Stimulated activated CD4-positive, alpha-beta T cell treated with anti-CD3 and anti-CD28 coated beads, Interleukin-4, amount 100 ng/mL, for 48 hours (primary cell): ENCODE measurements around the gene FGFR2.

Experiments used
- DNase-seq, 2 donors: peaks; one replicate each; pipeline ENCODE4 v3.0.0-alpha.2; 2020; ENCODE audit warnings: low read depth in 2 of 2

Gene FGFR2

GRCh38 chr10:121553511-121554264, 44.6 kb downstream of the FGFR2 start:
- DNase-seq, result no peak

- no peak for DNase-seq
Observed at GRCh38 chr10:121552746-121553145, 45.5 kb downstream of the FGFR2 start.

- no peak for DNase-seq
Observed at GRCh38 chr10:121551210-121551885, 46.9 kb downstream of the FGFR2 start.

- DNase-seq, result no peak
Observed at GRCh38 chr10:121544301-121544869, 53.9 kb downstream of the FGFR2 start.

- no peak for DNase-seq
Observed at GRCh38 chr10:121543545-121543944, 54.7 kb downstream of the FGFR2 start.

- DNase-seq, result no peak
Observed at GRCh38 chr10:121541450-121542120, 56.7 kb downstream of the FGFR2 start.

GRCh38 chr10:121540732-121541395, 57.4 kb downstream of the FGFR2 start:
- no peak for DNase-seq

- no peak for DNase-seq
Observed at GRCh38 chr10:121539786-121540185, 58.5 kb downstream of the FGFR2 start.

- DNase-seq, result no peak
Observed at GRCh38 chr10:121536310-121536913, 61.8 kb downstream of the FGFR2 start.

- DNase-seq, result no peak
Observed at GRCh38 chr10:121535381-121535780, 62.9 kb downstream of the FGFR2 start.

- DNase-seq, result no peak
Observed at GRCh38 chr10:121532292-121532864, 65.9 kb downstream of the FGFR2 start.

- no peak for DNase-seq
Observed at GRCh38 chr10:121531830-121532178, 66.4 kb downstream of the FGFR2 start.

- DNase-seq, result no peak
Observed at GRCh38 chr10:121531076-121531829, 67.0 kb downstream of the FGFR2 start.

GRCh38 chr10:121530481-121531075, 67.7 kb downstream of the FGFR2 start:
- DNase-seq, result no peak

- DNase-seq, result no peak
Observed at GRCh38 chr10:121527690-121528089, 70.6 kb downstream of the FGFR2 start.

GRCh38 chr10:121526801-121527221, 71.4 kb downstream of the FGFR2 start:
- DNase-seq, result no peak

- no peak for DNase-seq
Observed at GRCh38 chr10:121526135-121526790, 72.0 kb downstream of the FGFR2 start.

GRCh38 chr10:121525251-121526134, 72.8 kb downstream of the FGFR2 start:
- DNase-seq, result no peak
